HFF-Myc (cell line): ENCODE data around the gene TEP1.
"Not testable (repeated sequence)": the region's sequence is repeated elsewhere in the genome, so short reads cannot be mapped to it uniquely, and the experiment has no call there.

Experiments used
- DNase-seq: peaks from one replicate; pipeline ENCODE4 v3.0.0-alpha.2; 2011; ENCODE audit warnings: low read depth; ENCODE audit errors: extremely low read depth
- H3K4me3 ChIP-seq: replicated peaks from 2 replicates; pipeline ENCODE4 v1.5.1; 2011; ENCODE audit warnings: low read depth, mild to moderate bottlenecking, control low read depth, low read length
- CTCF ChIP-seq: IDR thresholded peaks from 2 replicates; pipeline ENCODE4 v1.5.1; 2012; ENCODE audit warnings: mild to moderate bottlenecking, low read depth, low read length, control low read depth; ENCODE audit errors: missing control alignments

Gene TEP1

GRCh38 chr14:20345366-20345765 lies 67.9 kb downstream of the TEP1 start:
- no peak for TF ChIP-seq CTCF
- no peak overlapping the region for H3K4me3 ChIP-seq
- no peak for DNase-seq

GRCh38 chr14:20343862-20344220 lies 69.5 kb downstream of the TEP1 start:
- peak overlapping the region; percentile 88 for H3K4me3 ChIP-seq
- TF ChIP-seq CTCF: no peak
- no peak for DNase-seq

GRCh38 chr14:20343092-20343861 lies 70.0 kb downstream of the TEP1 start, which contains the start of gene PARP2:
Gene PARP2 (plus strand): TSS chr14:20343635. CDS start chr14:20343642, 7 bp downstream.
- peak; percentile 99 for DNase-seq
- TF ChIP-seq CTCF: no peak
- peak within 1 kb of the TSS; percentile 88 for H3K4me3 ChIP-seq

GRCh38 chr14:20341646-20342045 lies 71.7 kb downstream of the TEP1 start:
- no peak for TF ChIP-seq CTCF
- no peak for DNase-seq

GRCh38 chr14:20341032-20341431 lies 72.3 kb downstream of the TEP1 start:
- not testable (repeated sequence) for DNase-seq, H3K4me3 ChIP-seq

More at GRCh38 chr14:20341646-20342045, 71.7 kb downstream of the TEP1 start:
- H3K4me3 ChIP-seq: peak overlapping the region; percentile 55

GRCh38 chr14:20334017-20334416 lies 79.3 kb downstream of the TEP1 start:
- no peak for TF ChIP-seq CTCF
- H3K4me3 ChIP-seq: no peak overlapping the region
- no peak for DNase-seq

- peak overlapping the region; percentile 98 for H3K4me3 ChIP-seq
- DNase-seq: no peak
- TF ChIP-seq CTCF: no peak
These were observed 79.8 kb downstream of the TEP1 start for GRCh38 chr14:20333494-20333841.
